NK-92 (cell line): ENCODE data around the gene FBXO2.

Experiments used
- DNase-seq: peaks from one replicate; lab custom pipeline; 2025; ENCODE audit not compliant: unreplicated experiment; lab: John Stamatoyannopoulos, UW

FBXO2 gene

DNA sequence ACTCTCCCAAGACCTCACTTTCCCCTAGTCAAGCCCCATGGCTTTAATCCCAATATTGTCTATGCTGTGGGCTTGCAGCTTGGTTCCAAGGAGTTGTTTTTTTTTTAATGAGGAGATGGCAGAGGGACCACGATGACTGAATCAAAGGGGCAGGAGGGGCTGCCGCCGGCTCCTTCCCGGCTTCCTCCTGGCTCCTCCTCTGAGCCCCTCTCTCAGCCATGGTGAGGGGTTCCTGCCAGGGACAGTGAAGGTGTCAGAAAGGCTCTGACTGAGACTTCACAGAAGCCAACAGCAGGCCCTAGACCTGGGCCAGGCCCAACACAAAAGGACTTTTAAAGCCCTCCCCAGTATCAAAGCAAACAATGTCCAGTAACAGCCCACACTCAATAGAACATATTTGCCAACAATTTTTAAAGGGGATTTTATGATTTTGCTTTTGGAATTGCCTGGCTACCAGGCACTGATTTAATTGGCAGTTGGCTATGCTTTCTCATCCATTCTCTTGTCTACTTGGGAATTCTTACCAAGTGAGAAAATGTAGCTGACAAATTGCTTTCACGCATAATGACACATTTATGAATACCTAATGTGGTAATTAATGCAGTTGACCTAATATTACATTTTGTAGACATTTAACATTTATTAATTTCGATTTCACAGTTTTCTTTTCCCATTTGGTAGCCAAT, 54.2 kb downstream of the FBXO2 start:
- DNase-seq, result no peak

DNA sequence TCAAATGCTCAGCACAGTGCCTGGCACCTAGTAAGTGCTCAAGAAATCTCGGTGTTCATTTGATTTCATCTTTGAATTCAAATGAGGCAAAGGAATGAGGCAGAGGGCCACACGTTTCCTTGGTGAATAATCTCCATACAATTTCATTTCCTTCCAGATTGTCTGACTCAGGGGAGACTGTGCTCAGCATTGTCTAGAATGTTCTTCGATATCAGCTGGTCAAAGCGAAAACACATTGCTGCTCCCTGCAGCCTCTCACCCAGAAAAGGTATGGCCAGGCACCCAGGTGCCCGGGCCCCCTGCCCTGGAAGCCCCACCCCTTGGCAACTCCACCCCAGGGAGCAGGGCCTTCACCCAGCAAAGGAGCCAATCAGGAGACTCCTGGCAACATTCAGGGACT, 55.8 kb downstream of the FBXO2 start:
- no peak for DNase-seq
